RWPE1 (cell line): ENCODE data around the gene AADAT.

ENCODE experiments used
- CTCF ChIA-PET: fragments of 350-600 bp; sonication (Branson Sonifier 250); formaldehyde crosslinking; extraction: SDS; loops from one replicate; lab custom pipeline; 2021; lab: Yijun Ruan, JAX
- POLR2A ChIA-PET: fragments of 400-600 bp; formaldehyde crosslinking; extraction: SDS; loops from one replicate; lab custom pipeline; 2020; ENCODE audit warnings: antibody characterized with exemption; ENCODE audit not compliant: low non-redundant PET; lab: Yijun Ruan, JAX
- DNase-seq: peaks from one replicate; pipeline ENCODE4 v3.0.0; 2012; ENCODE audit warnings: low spot score
- H3K27ac ChIP-seq: fragments of 450-650 bp; 2 replicates; pipeline ENCODE4 v1.5.1; 2017
- CTCF ChIP-seq: fragments of 450-650 bp; conservative IDR thresholded peaks from 2 replicates; pipeline ENCODE4 v1.5.1; 2017; ENCODE audit warnings: low read depth, mild to moderate bottlenecking

Gene AADAT

GRCh38 chr4:170030121-170030520 is 59.6 kb downstream of the AADAT start:
- ChIA-PET CTCF (interaction anchor here (0.7 kb wide), 1 partner anchor 1037 kb away, joined by 4 read pairs; no protein-coding TSS in a partner anchor), POLR2A (no interaction called here)
- DNase-seq = no peak
- TF ChIP-seq CTCF = no peak
- no peak overlapping the region for H3K27ac ChIP-seq

GRCh38 chr4:170027181-170027829 is 62.5 kb downstream of the AADAT start:
- ChIA-PET POLR2A (no interaction called here), CTCF (interaction anchor here (0.7 to 1.1 kb wide), 2 partner anchors 20 to 224 kb away, joined by 3 read pairs; no protein-coding TSS in a partner anchor)
- H3K27ac ChIP-seq = peak overlapping the region; percentile 87
- no peak for TF ChIP-seq CTCF
- DNase-seq = peak; percentile 93

- ChIA-PET POLR2A (no interaction called here), CTCF (interaction anchor here (0.7 to 2.0 kb wide), 4 partner anchors 18 to 223 kb away, joined by 3 to 8 read pairs (median 3); no protein-coding TSS in a partner anchor)
- peak; percentile 81 for DNase-seq
- TF ChIP-seq CTCF = peak; percentile 19; the same call in 1 of the 2 replicates
- peak within 1 kb of the TSS; percentile 87 for H3K27ac ChIP-seq
Observed at GRCh38 chr4:170026253-170027021, 63.3 kb downstream of the AADAT start, which contains the start of gene MFAP3L. Gene MFAP3L (minus strand): TSS chr4:170026395. CDS start chr4:170005877, 20,518 bp downstream.

- ChIA-PET POLR2A (no interaction called here), CTCF (interaction anchor here (0.7 to 2.0 kb wide), 3 partner anchors 19 to 568 kb away, joined by 3 to 8 read pairs (median 4); no protein-coding TSS in a partner anchor)
- peak overlapping the region; percentile 87 for H3K27ac ChIP-seq
- no peak for DNase-seq
- no peak for TF ChIP-seq CTCF
Observed at GRCh38 chr4:170025523-170026252, 64.1 kb downstream of the AADAT start.

- POLR2A ChIA-PET = no interaction called here
Observed at GRCh38 chr4:170022211-170022610, 67.5 kb downstream of the AADAT start.

More at GRCh38 chr4:170022211-170022610, 67.5 kb downstream of the AADAT start:
- CTCF ChIA-PET = no interaction called here
- DNase-seq = no peak
- no peak overlapping the region for H3K27ac ChIP-seq
- no peak for TF ChIP-seq CTCF
